ENCODE results near the gene CRISPLD2. TPM values are rescaled to one million over a fixed set of nuclear protein-coding genes. Genes with fewer than 3 reads are reported as not detected.

CRISPLD2 gene
- total RNA-seq, 1 donor from 2014 or later = 34.9 TPM

- Histone ChIP-seq H3K27ac (no peak overlapping the region), H3K4me3 (no peak overlapping the region), H3K36me3 (peaks cover 66% of the 10 kb centered on the region), H3K27me3 (ENCODE audit: low read depth) (no peaks in the 10 kb centered on the region), H3K4me1 (no peaks in the 10 kb centered on the region), H3K9me3 (no peaks in the 10 kb centered on the region)
- intact Hi-C loops (cut with DNase I) = no loop called here
- no peak for DNase-seq
- TF ChIP-seq, protein P1, sequence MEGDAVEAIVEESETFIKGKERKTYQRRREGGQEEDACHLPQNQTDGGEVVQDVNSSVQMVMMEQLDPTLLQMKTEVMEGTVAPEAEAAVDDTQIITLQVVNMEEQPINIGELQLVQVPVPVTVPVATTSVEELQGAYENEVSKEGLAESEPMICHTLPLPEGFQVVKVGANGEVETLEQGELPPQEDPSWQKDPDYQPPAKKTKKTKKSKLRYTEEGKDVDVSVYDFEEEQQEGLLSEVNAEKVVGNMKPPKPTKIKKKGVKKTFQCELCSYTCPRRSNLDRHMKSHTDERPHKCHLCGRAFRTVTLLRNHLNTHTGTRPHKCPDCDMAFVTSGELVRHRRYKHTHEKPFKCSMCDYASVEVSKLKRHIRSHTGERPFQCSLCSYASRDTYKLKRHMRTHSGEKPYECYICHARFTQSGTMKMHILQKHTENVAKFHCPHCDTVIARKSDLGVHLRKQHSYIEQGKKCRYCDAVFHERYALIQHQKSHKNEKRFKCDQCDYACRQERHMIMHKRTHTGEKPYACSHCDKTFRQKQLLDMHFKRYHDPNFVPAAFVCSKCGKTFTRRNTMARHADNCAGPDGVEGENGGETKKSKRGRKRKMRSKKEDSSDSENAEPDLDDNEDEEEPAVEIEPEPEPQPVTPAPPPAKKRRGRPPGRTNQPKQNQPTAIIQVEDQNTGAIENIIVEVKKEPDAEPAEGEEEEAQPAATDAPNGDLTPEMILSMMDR (IDR thresholded peaks at IDR 0.05) = no peak
- ATAC-seq = no peak
These were observed 41.1 kb upstream of the CRISPLD2 start for GRCh38 chr16:84778720-84779119.

- Histone ChIP-seq H3K4me3 (no peak overlapping the region), H3K4me1 (no peaks in the 10 kb centered on the region), H3K27ac (no peak overlapping the region), H3K27me3 (ENCODE audit: low read depth) (no peaks in the 10 kb centered on the region), H3K36me3 (peaks cover 53% of the 10 kb centered on the region), H3K9me3 (no peaks in the 10 kb centered on the region)
- TF ChIP-seq, protein P1 (IDR thresholded peaks at IDR 0.05) = no peak
- intact Hi-C loops (cut with DNase I) = no loop called here
- DNase-seq = no peak
- no peak for ATAC-seq
These were observed 39.7 kb upstream of the CRISPLD2 start for GRCh38 chr16:84780063-84780462.

DNA sequence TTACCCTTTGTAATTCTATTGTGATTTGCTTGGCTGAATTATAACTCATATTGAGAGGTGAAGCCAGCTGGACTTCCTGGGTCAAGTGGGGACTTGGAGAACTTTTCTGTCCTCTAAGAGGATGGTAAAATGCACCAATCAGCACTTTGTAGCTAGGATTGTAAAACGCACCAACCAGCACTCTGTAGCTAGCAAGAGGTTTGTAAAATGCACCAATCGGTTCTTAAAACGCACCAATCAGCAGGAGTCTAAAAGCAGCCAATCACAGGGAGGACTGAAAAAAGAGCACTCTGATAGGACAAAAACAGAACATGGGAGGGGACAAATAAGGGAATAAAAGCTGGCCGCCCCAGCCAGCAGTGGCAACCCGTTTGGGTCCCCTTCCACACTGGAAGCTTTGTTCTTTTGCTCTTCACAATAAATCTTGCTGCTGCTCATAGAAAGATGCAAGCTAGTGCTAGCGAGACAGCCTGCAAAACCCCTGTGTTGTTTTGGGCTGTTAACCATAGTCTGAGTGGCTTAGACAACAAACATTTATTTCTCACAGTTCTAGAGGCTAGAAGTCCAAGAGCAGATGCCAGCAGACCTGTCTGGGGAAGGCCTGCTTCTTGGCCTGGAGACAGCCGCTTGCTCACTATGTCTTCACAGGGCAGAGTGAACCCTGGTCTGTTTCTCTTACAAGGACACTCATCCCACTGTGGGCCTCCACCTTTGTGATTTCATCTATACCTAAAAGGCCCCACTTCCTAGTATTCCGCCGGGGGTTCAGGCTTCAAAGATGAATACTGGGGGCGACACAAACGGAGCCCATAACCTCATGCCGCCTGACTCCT, 39.0 kb upstream of the CRISPLD2 start:
- ATAC-seq = no peak
- no peak for DNase-seq
- Histone ChIP-seq H3K36me3 (peaks cover 46% of the 10 kb centered on the region), H3K9me3 (no peaks in the 10 kb centered on the region), H3K4me1 (peaks cover 5% of the 10 kb centered on the region), H3K4me3 (no peak overlapping the region), H3K27ac (no peak overlapping the region), H3K27me3 (ENCODE audit: low read depth) (no peaks in the 10 kb centered on the region)
- intact Hi-C loops (cut with DNase I) = no loop called here
- TF ChIP-seq, protein P1 (IDR thresholded peaks at IDR 0.05) = no peak

GRCh38 chr16:84782846-84783245, 36.9 kb upstream of the CRISPLD2 start:
- H3K9me3 ChIP-seq = no peaks in the 10 kb centered on the region
- no peaks in the 10 kb centered on the region for H3K27me3 ChIP-seq (ENCODE audit: low read depth)
- no peak for ATAC-seq
- no peak overlapping the region for H3K4me3 ChIP-seq
- H3K27ac ChIP-seq = no peak overlapping the region
- TF ChIP-seq, protein P1 (IDR thresholded peaks at IDR 0.05) = no peak
- intact Hi-C loops (cut with DNase I) = no loop called here
- H3K4me1 ChIP-seq = peaks cover 16% of the 10 kb centered on the region
- no peak for DNase-seq
- H3K36me3 ChIP-seq = peaks cover 25% of the 10 kb centered on the region

- DNase-seq (no peak), ATAC-seq (peak; percentile 52 to 54)
- no peaks in the 10 kb centered on the region for H3K27me3 ChIP-seq (ENCODE audit: low read depth)
- H3K9me3 ChIP-seq = no peaks in the 10 kb centered on the region
- no peak overlapping the region for H3K4me3 ChIP-seq
- H3K36me3 ChIP-seq = no peaks in the 10 kb centered on the region
- no peak overlapping the region for H3K27ac ChIP-seq
- intact Hi-C loops (cut with DNase I) = no loop called here
- H3K4me1 ChIP-seq = peaks cover 19% of the 10 kb centered on the region
- TF ChIP-seq, protein P1 (IDR thresholded peaks at IDR 0.05) = no peak
These were observed 33.8 kb upstream of the CRISPLD2 start for GRCh38 chr16:84785843-84786581.
